H1 (cell line): ENCODE results near the gene KRIT1. TPM values are rescaled to one million over a fixed set of nuclear protein-coding genes. Genes with fewer than 3 reads are reported as not detected.

ENCODE experiments used
- CTCF ChIA-PET: fragments of 300-600 bp; sonication (Branson Sonifier 250); formaldehyde crosslinking; loops from one replicate; lab custom pipeline; 2021; ENCODE audit not compliant: partially characterized antibody; lab: Charles Lee
- POLR2A ChIA-PET: fragments of 300-600 bp; sonication (Branson Sonifier 250); formaldehyde crosslinking; loops from one replicate; lab custom pipeline; 2021; ENCODE audit warnings: inconsistent platforms; ENCODE audit not compliant: partially characterized antibody; lab: Charles Lee
- DNase-seq, 2 experiments: peaks; one replicate each; pipeline versions ENCODE4 v3.0.0 to v3.0.0-alpha.2; 2010 to 2022; ENCODE audit warnings: low spot score in 2 of 2, low read depth in 1 of 2, mixed read lengths in 1 of 2
- FAIRE-seq: peaks from 2 replicates; lab custom pipeline; 2011; peaks lifted over from hg19 to GRCh38; lab: Jason Lieb, UNC
- H2AFZ ChIP-seq: 2 replicates; pipeline ENCODE4 v1.8.1; 2012; ENCODE audit warnings: low read length, inconsistent platforms
- H2AK5ac ChIP-seq: 2 replicates; pipeline ENCODE4 v1.6.1; 2013; ENCODE audit warnings: low read depth, low read length
- H2BK120ac ChIP-seq: replicated peaks from 2 replicates; pipeline ENCODE3; 2013; ENCODE audit warnings: low read depth, low read length, inconsistent platforms
- H2BK12ac ChIP-seq: 2 replicates; pipeline ENCODE4 v1.6.1; 2013; ENCODE audit warnings: low read depth, low read length
- H2BK15ac ChIP-seq: 2 replicates; pipeline ENCODE4 v1.6.1; 2013; ENCODE audit warnings: low read length
- H2BK20ac ChIP-seq: 2 replicates; pipeline ENCODE4 v1.6.1; 2013; ENCODE audit warnings: low read length
- H2BK5ac ChIP-seq: 2 replicates; pipeline ENCODE4 v1.6.1; 2013; ENCODE audit warnings: low read depth, low read length
- H3K14ac ChIP-seq: 2 replicates; pipeline ENCODE4 v1.6.1; 2013; ENCODE audit warnings: inconsistent platforms; ENCODE audit not compliant: insufficient read length
- H3K18ac ChIP-seq: 2 replicates; pipeline ENCODE4 v1.6.1; 2013; ENCODE audit warnings: low read length; ENCODE audit errors: extremely low read depth
- H3K23ac ChIP-seq: 2 replicates; pipeline ENCODE4 v1.6.1; 2013; ENCODE audit warnings: inconsistent platforms; ENCODE audit not compliant: insufficient read length
- H3K23me2 ChIP-seq: 2 replicates; pipeline ENCODE4 v1.6.1; 2013; ENCODE audit warnings: low read depth, low read length
- H3K27ac ChIP-seq: 2 replicates; pipeline ENCODE4 v1.6.1; 2011; ENCODE audit warnings: low read depth, low read length, inconsistent platforms
- H3K27me3 ChIP-seq, 4 experiments: replicated peaks in 1 of 4; 1 replicate in 1 of 4; 2 replicates in 3 of 4; pipeline versions ENCODE4 v1.6.1 to v1.8.1; 2011 to 2013; ENCODE audit warnings: low read length in 3 of 4, mild to moderate bottlenecking in 3 of 4, inconsistent platforms in 2 of 4, mixed read lengths in 2 of 4, moderate library complexity in 1 of 4; ENCODE audit not compliant: control insufficient read depth in 3 of 4, insufficient read depth in 3 of 4; ENCODE audit errors: extremely low read depth in 1 of 4
- H3K36me3 ChIP-seq, 4 experiments: 2 replicates each; pipeline versions ENCODE4 v1.6.1 to v1.8.1; 2011 to 2013; ENCODE audit warnings: mild to moderate bottlenecking in 4 of 4, low read length in 3 of 4, moderate library complexity in 2 of 4, control low read depth in 1 of 4, inconsistent platforms in 1 of 4; ENCODE audit not compliant: insufficient read depth in 4 of 4, control insufficient read depth in 2 of 4
- H3K4ac ChIP-seq: replicated peaks from 2 replicates; pipeline ENCODE3; 2013; ENCODE audit warnings: low read length, low read depth, mixed read lengths, inconsistent platforms; ENCODE audit not compliant: insufficient read length
- H3K4me1 ChIP-seq, 4 experiments: replicated peaks in 1 of 4; 1 replicate in 1 of 4; 2 replicates in 3 of 4; pipeline versions ENCODE4 v1.6.1 to v1.8.1; 2011 to 2013; ENCODE audit warnings: low read length in 3 of 4, inconsistent platforms in 2 of 4, mixed read lengths in 1 of 4; ENCODE audit not compliant: insufficient read depth in 4 of 4, control insufficient read depth in 3 of 4
- H3K4me2 ChIP-seq, 2 experiments: 2 replicates each; pipeline versions ENCODE4 v1.6.1 to v1.8.1; 2011 to 2013; ENCODE audit warnings: low read depth in 2 of 2, low read length in 2 of 2, control low read depth in 1 of 2, inconsistent platforms in 1 of 2, mild to moderate bottlenecking in 1 of 2; ENCODE audit not compliant: insufficient read depth in 1 of 2
- H3K4me3 ChIP-seq, 4 experiments: fragments of 200-600, 300-600 bp in 1 of 4; sonication (generic), shearing (Covaris generic), sonication (Bioruptor Twin) in 1 of 4; 2 replicates each; pipeline versions ENCODE4 v1.5.1 to v1.8.1; 2011 to 2016; ENCODE audit warnings: low read length in 4 of 4, low read depth in 3 of 4, control low read depth in 2 of 4, inconsistent platforms in 2 of 4, mild to moderate bottlenecking in 2 of 4, mixed read lengths in 1 of 4, moderate library complexity in 1 of 4; ENCODE audit not compliant: insufficient read depth in 2 of 4; ENCODE audit errors: extremely low read depth in 1 of 4
- H3K56ac ChIP-seq: replicated peaks from 2 replicates; pipeline ENCODE3; 2013; ENCODE audit warnings: low read depth, mild to moderate bottlenecking, mixed read lengths, low read length, inconsistent platforms; ENCODE audit not compliant: insufficient read length
- H3K79me1 ChIP-seq: 2 replicates; pipeline ENCODE4 v1.6.1; 2013; ENCODE audit warnings: low read depth, low read length, control low read depth
- H3K79me2 ChIP-seq, 2 experiments: 2 replicates each; pipeline versions ENCODE4 v1.6.1 to v1.8.1; 2012 to 2013; ENCODE audit warnings: low read length in 2 of 2, mild to moderate bottlenecking in 2 of 2, inconsistent platforms in 1 of 2; ENCODE audit not compliant: insufficient read depth in 2 of 2, control insufficient read depth in 1 of 2
- H3K9ac ChIP-seq, 4 experiments: replicated peaks in 1 of 4; 1 replicate in 1 of 4; 2 replicates in 3 of 4; pipeline versions ENCODE4 v1.6.1 to v1.8.1; 2011 to 2013; ENCODE audit warnings: low read depth in 3 of 4, low read length in 3 of 4, control low read depth in 2 of 4, mild to moderate bottlenecking in 2 of 4, moderate library complexity in 2 of 4, inconsistent platforms in 1 of 4; ENCODE audit errors: extremely low read depth in 1 of 4
- H3K9me3 ChIP-seq, 2 experiments: 2 replicates each; pipeline versions ENCODE4 v1.6.1 to v1.8.1; 2012 to 2013; ENCODE audit warnings: mild to moderate bottlenecking in 2 of 2, moderate library complexity in 2 of 2, control low read depth in 1 of 2, inconsistent platforms in 1 of 2, low read depth in 1 of 2, low read length in 1 of 2, mixed read lengths in 1 of 2; ENCODE audit not compliant: insufficient read depth in 2 of 2
- H4K20me1 ChIP-seq, 2 experiments: replicated peaks in 1 of 2; 2 replicates each; pipeline versions ENCODE3 to v1.8.1; 2011 to 2013; ENCODE audit warnings: inconsistent platforms in 2 of 2, low read length in 2 of 2, mild to moderate bottlenecking in 1 of 2; ENCODE audit not compliant: insufficient read depth in 2 of 2, control insufficient read depth in 1 of 2
- H4K5ac ChIP-seq: 2 replicates; pipeline ENCODE4 v1.6.1; 2013; ENCODE audit warnings: low read length, low read depth, mixed read lengths, inconsistent platforms; ENCODE audit not compliant: insufficient read length
- H4K8ac ChIP-seq: 2 replicates; pipeline ENCODE4 v1.8.0; 2013; ENCODE audit warnings: mild to moderate bottlenecking, moderate library complexity, low read length, inconsistent platforms; ENCODE audit not compliant: insufficient read depth; ENCODE audit errors: extremely low read depth
- H4K91ac ChIP-seq: replicated peaks from 2 replicates; pipeline ENCODE3; 2013; ENCODE audit warnings: low read length, mixed read lengths, inconsistent platforms; ENCODE audit not compliant: insufficient read length
- BACH1 ChIP-seq: IDR thresholded peaks from 2 replicates; pipeline ENCODE4 v1.6.1; 2012; ENCODE audit warnings: low read length, improper control_type of control experiment
- CEBPB ChIP-seq: IDR thresholded peaks from 2 replicates; pipeline ENCODE4 v1.6.1; 2012; ENCODE audit warnings: low read depth, low read length
- CREB1 ChIP-seq: IDR thresholded peaks from 2 replicates; pipeline ENCODE4 v1.6.1; 2012; ENCODE audit warnings: inconsistent platforms
- FOSL1 ChIP-seq: IDR thresholded peaks from 2 replicates; pipeline ENCODE4 v1.6.1; 2011; ENCODE audit warnings: mild to moderate bottlenecking, low read depth, low read length, moderate library complexity; ENCODE audit not compliant: insufficient read depth
- HDAC2 ChIP-seq, 2 experiments: fragments of 300-600 bp in 1 of 2; sonication (generic) in 1 of 2; IDR thresholded peaks; 2 replicates each; pipeline ENCODE4 v1.6.1; 2011 to 2012; ENCODE audit warnings: low read depth in 2 of 2, low read length in 2 of 2, mild to moderate bottlenecking in 2 of 2, moderate library complexity in 2 of 2, borderline replicate concordance in 1 of 2, inconsistent platforms in 1 of 2
- JUND ChIP-seq: IDR thresholded peaks from 2 replicates; pipeline ENCODE4 v1.6.1; 2011; ENCODE audit warnings: mild to moderate bottlenecking, improper control_type of control experiment, low read length
- NRF1 ChIP-seq: IDR thresholded peaks from 2 replicates; pipeline ENCODE4 v1.6.1; 2011; ENCODE audit warnings: mild to moderate bottlenecking, low read depth, low read length, improper control_type of control experiment
- PHF8 ChIP-seq: fragments of 200-600 bp; sonication (generic); conservative IDR thresholded peaks from 2 replicates; pipeline ENCODE4 v1.7.1; 2012; ENCODE audit warnings: low read depth, mild to moderate bottlenecking, inconsistent platforms, low read length, moderate library complexity
- SIN3A ChIP-seq, 2 experiments: IDR thresholded peaks in 1 of 2; conservative IDR thresholded peaks in 1 of 2; 2 replicates each; pipeline ENCODE4 v1.6.1; 2011 to 2012; ENCODE audit warnings: low read length in 2 of 2, improper control_type of control experiment in 1 of 2, low read depth in 1 of 2, mild to moderate bottlenecking in 1 of 2
- SP1 ChIP-seq: IDR thresholded peaks from 2 replicates; pipeline ENCODE4 v1.6.1; 2011; ENCODE audit warnings: low read depth, low read length
- TBP ChIP-seq: IDR thresholded peaks from 2 replicates; pipeline ENCODE4 v1.6.1; 2011; ENCODE audit warnings: low read depth, low read length, improper control_type of control experiment
- WGBS, 2 experiments: shearing (Covaris generic) in 1 of 2; methylation state at CpG; one replicate each; pipeline versions ENCODE4 v1.1.6 to v1.1.7; 2013 to 2015; ENCODE audit warnings: low lambda C conversion rate in 2 of 2, mixed read lengths in 2 of 2, inconsistent platforms in 1 of 2, low coverage in 1 of 2, missing lambda C conversion rate in 1 of 2; ENCODE audit not compliant: insufficient replicate concordance in 2 of 2, insufficient coverage in 1 of 2, insufficient read length in 1 of 2; ENCODE audit errors: extremely low coverage in 1 of 2, missing lambda C conversion rate in 1 of 2; 5-methylcytosine and 5-hydroxymethylcytosine counted together
- polyA plus RNA-seq, 7 experiments: library from polyadenylated mRNA; depleted of rRNA in 3 of 7; stranded (reverse) in 5 of 7; unstranded in 2 of 7; fragments of >200 nt in 5 of 7; fragments of 200-250 nt in 2 of 7; gene quantifications; 1 replicate in 5 of 7; 2 replicates in 1 of 7; 4 replicates in 1 of 7; pipeline versions ENCODE4 v1.2.1 to v1.2.3, GENCODE V29; 2011 to 2013; ENCODE audit warnings: missing spikeins in 2 of 7, mixed read lengths in 2 of 7
- total RNA-seq: library from RNA; stranded (reverse); fragmentation: NEBNext Ultra II Directional; extraction: Animal tissue kit (Norgen Biotek cat#: 25700); gene quantifications from 2 replicates; pipeline ENCODE4 v1.2.1, GENCODE V29; 2021

The KRIT1 gene
- total and polyA plus RNA-seq, 2 of the 8 experiments (the other 6 are each of a cell fraction or from before 2014, with no cell fraction given): 14.3 to 28.8 TPM

DNA sequence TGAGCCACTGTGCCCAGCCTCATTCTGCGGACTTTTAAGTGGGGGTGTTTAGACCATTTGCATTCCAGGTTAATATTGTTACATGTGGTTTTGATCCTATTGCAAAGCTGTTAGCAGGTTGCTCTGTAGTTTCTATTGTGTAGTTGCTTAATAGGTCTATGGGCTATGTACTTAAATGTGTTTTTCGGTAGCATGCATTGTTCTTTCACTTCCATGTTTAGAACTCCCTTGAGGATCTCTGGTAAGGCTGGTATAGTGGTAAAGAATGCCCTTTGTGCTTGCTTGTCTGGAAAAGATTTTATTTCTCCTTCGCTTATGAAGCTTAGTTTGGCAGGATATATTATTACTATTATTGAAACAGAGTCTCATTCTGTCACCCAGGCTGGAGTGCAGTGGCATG is 53.4 kb downstream of the KRIT1 start:
- Histone ChIP-seq H3K56ac (no peak overlapping the region), H4K91ac (no peak overlapping the region), H2BK5ac (no peak overlapping the region), H3K9ac (no peak overlapping the region), H3K27ac (no peak overlapping the region), H4K20me1 (no peaks in the 10 kb centered on the region), H3K79me2 (no peaks in the 10 kb centered on the region), H4K5ac (no peak overlapping the region), H2AFZ (no peak overlapping the region), H2BK12ac (no peak overlapping the region), H3K4me3 (no peak overlapping the region), H3K14ac (no peak overlapping the region), H2AK5ac (no peak overlapping the region), H3K79me1 (no peaks in the 10 kb centered on the region), H2BK20ac (no peak overlapping the region), H3K27me3 (no peaks in the 10 kb centered on the region; a peak in 1 of 7 replicates), H3K9me3 (peaks cover 24 to 28% of the 10 kb centered on the region in 2 experiments), H3K23ac (no peak overlapping the region), H3K4ac (no peak overlapping the region), H3K18ac (no peak overlapping the region), H3K4me1 (no peaks in the 10 kb centered on the region), H3K4me2 (no peak overlapping the region), H3K23me2 (no peaks in the 10 kb centered on the region), H3K36me3 (peaks cover 0 to 10% (median 0%) of the 10 kb centered on the region in 4 experiments; a peak in 3 of 8 replicates), H4K8ac (no peak overlapping the region), H2BK15ac (no peak overlapping the region), H2BK120ac (no peak overlapping the region)
- 92% methylated on average over 3 of the region's 3 CpGs; no CpG with 5 or more reads in 1 of the 2 experiments for WGBS, 2 experiments
- DNase-seq: no peak
- FAIRE-seq: no peak
- ChIA-PET POLR2A (interaction anchor here (1.9 kb wide), 1 partner anchor 13 kb away, joined by 4 read pairs; the partner anchor contains the start of gene LRRD1), CTCF (interaction anchor here (1.0 to 1.5 kb wide), 2 partner anchors 13 kb away, joined by 3 to 6 read pairs; partner anchors contain the start of gene LRRD1)
- TF ChIP-seq PHF8 (no peak), TBP (no peak), SIN3A (conservative IDR thresholded peaks at IDR 0.05 in 1 of 2, IDR thresholded peaks at IDR 0.05 in 1 of 2; ENCODE audit: low read depth in 1 of 2, low read length in 2 of 2) (no peak), CEBPB (no peak), JUND (no peak), NRF1 (no peak), FOSL1 (no peak), BACH1 (no peak), CREB1 (no peak), HDAC2 (IDR thresholded peaks at IDR 0.05; ENCODE audit: borderline replicate concordance in 1 of 2, low read depth in 2 of 2, low read length in 2 of 2) (no peak), SP1 (no peak)
